CD8-positive, alpha-beta memory T cell (primary cell): Measurements from ENCODE around the gene PHACTR3. TPM values are rescaled to one million over a fixed set of nuclear protein-coding genes. Genes with fewer than 3 reads are reported as not detected.

ENCODE experiments used
- CTCF ChIA-PET: fragments of 350-600 bp; sonication (Branson Sonifier 250); formaldehyde crosslinking; loops from one replicate; lab custom pipeline; 2021; ENCODE audit warnings: antibody characterized with exemption; lab: Charles Lee
- POLR2A ChIA-PET: fragments of 350-600 bp; sonication (Branson Sonifier 250); formaldehyde crosslinking; loops from one replicate; lab custom pipeline; 2021; ENCODE audit warnings: antibody characterized with exemption; lab: Charles Lee
- DNase-seq, 5 donors: peaks; one replicate each; pipeline versions ENCODE4 v3.0.0 to v3.0.0-alpha.2; 2020 to 2022; ENCODE audit warnings: mixed read lengths in 1 of 5
- H3K27ac ChIP-seq: one replicate; pipeline ENCODE4 v1.7.0; 2013; ENCODE audit warnings: low read depth, mild to moderate bottlenecking, low read length, moderate library complexity
- H3K27me3 ChIP-seq: 2 replicates; pipeline ENCODE4 v1.7.0; 2013; ENCODE audit warnings: low read length, mild to moderate bottlenecking; ENCODE audit not compliant: insufficient read depth, poor library complexity, severe bottlenecking
- H3K36me3 ChIP-seq: 2 replicates; pipeline ENCODE4 v1.7.0; 2013; ENCODE audit warnings: mild to moderate bottlenecking, low read length, moderate library complexity; ENCODE audit not compliant: insufficient read depth
- H3K4me1 ChIP-seq: 2 replicates; pipeline ENCODE4 v1.7.0; 2013; ENCODE audit warnings: mild to moderate bottlenecking, low read length, moderate library complexity; ENCODE audit not compliant: insufficient read depth
- H3K4me3 ChIP-seq: 2 replicates; pipeline ENCODE4 v1.7.0; 2013; ENCODE audit warnings: mild to moderate bottlenecking, low read length
- H3K9me3 ChIP-seq: 2 replicates; pipeline ENCODE4 v1.7.0; 2013; ENCODE audit warnings: mild to moderate bottlenecking, low read length
- H3K27ac Mint-ChIP-seq, 8 donors: one replicate each; pipeline ENCODE4 v1.8.0; 2020 to 2021; ENCODE audit warnings: mixed read lengths in 8 of 8, mild to moderate bottlenecking in 6 of 8, inconsistent platforms in 3 of 8, moderate library complexity in 3 of 8
- H3K27me3 Mint-ChIP-seq, 2 donors: one replicate each; pipeline ENCODE4 v1.8.0; 2020 to 2021; ENCODE audit warnings: mixed read lengths in 2 of 2, mild to moderate bottlenecking in 1 of 2, moderate library complexity in 1 of 2
- H3K36me3 Mint-ChIP-seq, 3 donors: one replicate each; pipeline ENCODE4 v1.8.0; 2020 to 2021; ENCODE audit warnings: mixed read lengths in 3 of 3, inconsistent platforms in 1 of 3, mild to moderate bottlenecking in 1 of 3
- H3K4me1 Mint-ChIP-seq, 3 donors: one replicate each; pipeline ENCODE4 v1.8.0; 2020 to 2021; ENCODE audit warnings: mixed read lengths in 3 of 3, inconsistent platforms in 1 of 3, mild to moderate bottlenecking in 1 of 3
- H3K4me3 Mint-ChIP-seq, 7 donors: one replicate each; pipeline ENCODE4 v1.8.0; 2020 to 2021; ENCODE audit warnings: mixed read lengths in 7 of 7, mild to moderate bottlenecking in 6 of 7, moderate library complexity in 4 of 7, inconsistent platforms in 2 of 7
- H3K9me3 Mint-ChIP-seq, 5 donors: one replicate each; pipeline ENCODE4 v1.8.0; 2020 to 2022; ENCODE audit warnings: mixed read lengths in 5 of 5, mild to moderate bottlenecking in 3 of 5, moderate library complexity in 2 of 5, inconsistent platforms in 1 of 5
- polyA plus RNA-seq: library from polyadenylated mRNA; unstranded; fragments of 300-500 nt; fragmentation: Illumina TruSeq; gene quantifications from one replicate; pipeline ENCODE4 v1.2.3, GENCODE V29; 2021
- total RNA-seq, 2 experiments: library from RNA; stranded (reverse); gene quantifications; one replicate each; pipeline ENCODE4 v1.2.3, GENCODE V29; 2021

PHACTR3 gene
- total and polyA plus RNA-seq, 3 experiments from 2014 or later: not detected

- Histone ChIP-seq H3K4me3 (no peak overlapping the region), H3K9me3 (no peaks in the 10 kb centered on the region), H3K4me1 (no peaks in the 10 kb centered on the region), H3K27ac (no peak overlapping the region), H3K36me3 (no peaks in the 10 kb centered on the region), H3K27me3 (no peaks in the 10 kb centered on the region)
- Mint-ChIP-seq H3K9me3 (peaks cover 0 to 3% (median 0%) of the 10 kb centered on the region in 5 donors), H3K4me3 (no peak overlapping the region), H3K4me1 (no peaks in the 10 kb centered on the region), H3K27me3 (peaks cover 5 to 20% of the 10 kb centered on the region in 2 donors), H3K27ac (no peak overlapping the region), H3K36me3 (no peaks in the 10 kb centered on the region)
- ChIA-PET POLR2A (no interaction called here), CTCF (no interaction called here)
- no peak for DNase-seq
These were observed 133.5 kb downstream of the PHACTR3 start for GRCh38 chr20:59737816-59738215.

- H3K4me3 Mint-ChIP-seq: no peak overlapping the region
- Histone ChIP-seq H3K27ac (no peak overlapping the region), H3K4me1 (no peaks in the 10 kb centered on the region), H3K27me3 (no peaks in the 10 kb centered on the region), H3K36me3 (no peaks in the 10 kb centered on the region), H3K4me3 (no peak overlapping the region), H3K9me3 (no peaks in the 10 kb centered on the region)
- no peak overlapping the region for H3K27ac Mint-ChIP-seq
- H3K9me3 Mint-ChIP-seq: peaks cover 0 to 3% (median 0%) of the 10 kb centered on the region in 5 donors
- CTCF ChIA-PET: no interaction called here
- DNase-seq: no peak
- H3K4me1 Mint-ChIP-seq: no peaks in the 10 kb centered on the region
- POLR2A ChIA-PET: no interaction called here
- H3K36me3 Mint-ChIP-seq: no peaks in the 10 kb centered on the region
- peaks cover 5 to 20% of the 10 kb centered on the region in 2 donors for H3K27me3 Mint-ChIP-seq
These were observed 134.5 kb downstream of the PHACTR3 start for GRCh38 chr20:59738851-59739250.

- Mint-ChIP-seq H3K4me1 (no peaks in the 10 kb centered on the region), H3K27ac (no peak overlapping the region), H3K36me3 (no peaks in the 10 kb centered on the region), H3K27me3 (peaks cover 3 to 20% of the 10 kb centered on the region in 2 donors), H3K4me3 (no peak overlapping the region), H3K9me3 (peaks cover 0 to 3% (median 0%) of the 10 kb centered on the region in 5 donors)
- no peak for DNase-seq
- Histone ChIP-seq H3K27me3 (no peaks in the 10 kb centered on the region), H3K9me3 (no peaks in the 10 kb centered on the region), H3K4me1 (no peaks in the 10 kb centered on the region), H3K4me3 (no peak overlapping the region), H3K36me3 (no peaks in the 10 kb centered on the region), H3K27ac (no peak overlapping the region)
- POLR2A ChIA-PET: no interaction called here
- CTCF ChIA-PET: no interaction called here
These were observed 136.3 kb downstream of the PHACTR3 start for GRCh38 chr20:59740621-59741020.

- Mint-ChIP-seq H3K36me3 (no peaks in the 10 kb centered on the region), H3K27me3 (peaks cover 2 to 20% of the 10 kb centered on the region in 2 donors), H3K9me3 (peaks cover 0 to 3% (median 0%) of the 10 kb centered on the region in 5 donors), H3K4me3 (no peak overlapping the region), H3K4me1 (no peaks in the 10 kb centered on the region), H3K27ac (no peak overlapping the region)
- Histone ChIP-seq H3K4me3 (no peak overlapping the region), H3K27ac (no peak overlapping the region), H3K36me3 (no peaks in the 10 kb centered on the region), H3K27me3 (no peaks in the 10 kb centered on the region), H3K9me3 (no peaks in the 10 kb centered on the region), H3K4me1 (no peaks in the 10 kb centered on the region)
- DNase-seq: no peak
- POLR2A ChIA-PET: no interaction called here
- CTCF ChIA-PET: no interaction called here
These were observed 136.7 kb downstream of the PHACTR3 start for GRCh38 chr20:59741073-59741472.

GRCh38 chr20:59742351-59743095 is 138.2 kb downstream of the PHACTR3 start:
- no peak for DNase-seq
- H3K27ac Mint-ChIP-seq: no peak overlapping the region
- Histone ChIP-seq H3K4me1 (no peaks in the 10 kb centered on the region), H3K4me3 (no peak overlapping the region), H3K9me3 (no peaks in the 10 kb centered on the region), H3K27me3 (no peaks in the 10 kb centered on the region), H3K27ac (no peak overlapping the region), H3K36me3 (no peaks in the 10 kb centered on the region)
- no peaks in the 10 kb centered on the region for H3K36me3 Mint-ChIP-seq
- POLR2A ChIA-PET: no interaction called here
- CTCF ChIA-PET: no interaction called here
- H3K9me3 Mint-ChIP-seq: peaks cover 0 to 1% (median 0%) of the 10 kb centered on the region in 5 donors
- H3K4me1 Mint-ChIP-seq: no peaks in the 10 kb centered on the region
- H3K27me3 Mint-ChIP-seq: peaks cover 0 to 15% of the 10 kb centered on the region in 2 donors
- H3K4me3 Mint-ChIP-seq: no peak overlapping the region

- H3K36me3 Mint-ChIP-seq: no peaks in the 10 kb centered on the region
- H3K27ac ChIP-seq: no peak overlapping the region
- no peaks in the 10 kb centered on the region for H3K36me3 ChIP-seq
- no peak overlapping the region for H3K27ac Mint-ChIP-seq
- CTCF ChIA-PET: no interaction called here
- no peaks in the 10 kb centered on the region for H3K9me3 ChIP-seq
- H3K4me3 Mint-ChIP-seq: no peak overlapping the region
- no peak for DNase-seq
- H3K4me1 ChIP-seq: no peaks in the 10 kb centered on the region
- no peaks in the 10 kb centered on the region for H3K27me3 ChIP-seq
- POLR2A ChIA-PET: no interaction called here
- no peak overlapping the region for H3K4me3 ChIP-seq
- H3K9me3 Mint-ChIP-seq: peaks cover 0 to 1% (median 0%) of the 10 kb centered on the region in 5 donors
- peaks cover 0 to 12% of the 10 kb centered on the region in 2 donors for H3K27me3 Mint-ChIP-seq
- H3K4me1 Mint-ChIP-seq: no peaks in the 10 kb centered on the region
These were observed 139.0 kb downstream of the PHACTR3 start for GRCh38 chr20:59743308-59743707.

- Mint-ChIP-seq H3K27me3 (peaks cover 0 to 8% of the 10 kb centered on the region in 2 donors), H3K4me3 (no peak overlapping the region), H3K36me3 (no peaks in the 10 kb centered on the region), H3K4me1 (no peaks in the 10 kb centered on the region), H3K27ac (no peak overlapping the region), H3K9me3 (no peaks in the 10 kb centered on the region)
- ChIA-PET POLR2A (no interaction called here), CTCF (no interaction called here)
- DNase-seq: no peak
- Histone ChIP-seq H3K9me3 (no peaks in the 10 kb centered on the region), H3K36me3 (no peaks in the 10 kb centered on the region), H3K4me3 (no peak overlapping the region), H3K27me3 (no peaks in the 10 kb centered on the region), H3K4me1 (no peaks in the 10 kb centered on the region), H3K27ac (no peak overlapping the region)
These were observed 139.6 kb downstream of the PHACTR3 start for GRCh38 chr20:59743767-59744485.

GRCh38 chr20:59744756-59745155 is 140.4 kb downstream of the PHACTR3 start:
- Histone ChIP-seq H3K4me1 (no peaks in the 10 kb centered on the region), H3K4me3 (no peak overlapping the region), H3K27ac (no peak overlapping the region), H3K27me3 (no peaks in the 10 kb centered on the region), H3K36me3 (no peaks in the 10 kb centered on the region), H3K9me3 (no peaks in the 10 kb centered on the region)
- Mint-ChIP-seq H3K4me3 (no peak overlapping the region), H3K27me3 (peaks cover 0 to 4% of the 10 kb centered on the region in 2 donors), H3K27ac (no peak overlapping the region), H3K4me1 (no peaks in the 10 kb centered on the region), H3K36me3 (no peaks in the 10 kb centered on the region), H3K9me3 (no peaks in the 10 kb centered on the region)
- CTCF ChIA-PET: no interaction called here
- DNase-seq: no peak
- POLR2A ChIA-PET: no interaction called here
